Nephron (organoid): ENCODE measurements around the gene DHH.
"Not testable (repeated sequence)": the region's sequence is repeated elsewhere in the genome, so short reads cannot be mapped to it uniquely, and the experiment has no call there.

Experiments
- H3K27ac Mint-ChIP-seq, 3 experiments: 2 replicates each; pipeline ENCODE4 v1.8.0; 2020; ENCODE audit warnings: mixed read lengths in 3 of 3, mild to moderate bottlenecking in 2 of 3, moderate library complexity in 1 of 3
- H3K27me3 Mint-ChIP-seq: 2 replicates; pipeline ENCODE4 v1.8.0; 2021; ENCODE audit warnings: low read depth, mild to moderate bottlenecking, moderate library complexity, mixed read lengths
- H3K36me3 Mint-ChIP-seq: 2 replicates; pipeline ENCODE4 v1.8.0; 2020; ENCODE audit warnings: low read depth, mixed read lengths
- H3K4me1 Mint-ChIP-seq: 2 replicates; pipeline ENCODE4 v1.8.0; 2020; ENCODE audit warnings: mixed read lengths
- H3K4me3 Mint-ChIP-seq, 3 experiments: 2 replicates each; pipeline ENCODE4 v1.8.0; 2020; ENCODE audit warnings: mild to moderate bottlenecking in 3 of 3, mixed read lengths in 3 of 3, moderate library complexity in 2 of 3
- H3K9me3 Mint-ChIP-seq: 2 replicates; pipeline ENCODE4 v1.8.0; 2020; ENCODE audit warnings: mixed read lengths
- CTCF ChIP-seq, 3 experiments: fragments of 200-600 bp; sonication (generic); IDR thresholded peaks; one replicate each; pipeline ENCODE4 v1.5.0; 2021; ENCODE audit warnings: antibody characterized with exemption in 3 of 3; ENCODE audit not compliant: unreplicated experiment in 3 of 3

Gene DHH

GRCh38 chr12:49129332-49130150 lies 34.9 kb upstream of the DHH start:
- peaks cover 55% of the 10 kb centered on the region for H3K4me1 Mint-ChIP-seq
- TF ChIP-seq CTCF (IDR thresholded peaks at IDR 0.05; ENCODE audit: unreplicated experiment in 3 of 3): no peak
- H3K9me3 Mint-ChIP-seq: no peaks in the 10 kb centered on the region
- no peaks in the 10 kb centered on the region for H3K27me3 Mint-ChIP-seq
- H3K27ac Mint-ChIP-seq: peak overlapping the region; percentile 100
- H3K4me3 Mint-ChIP-seq: peak overlapping the region; percentile 96 to 100 (median 98)
- peaks cover 43% of the 10 kb centered on the region for H3K36me3 Mint-ChIP-seq

GRCh38 chr12:49127971-49128370 lies 33.4 kb upstream of the DHH start:
- H3K9me3 Mint-ChIP-seq, H3K27me3 Mint-ChIP-seq: not testable (repeated sequence)
- H3K4me1 Mint-ChIP-seq: peaks cover 44% of the 10 kb centered on the region
- peak overlapping the region in 2 of 3 experiments; percentile 48 to 52 for H3K4me3 Mint-ChIP-seq
- H3K27ac Mint-ChIP-seq: peak overlapping the region in 1 of 3 experiments; percentile 35
- peaks cover 43% of the 10 kb centered on the region for H3K36me3 Mint-ChIP-seq

GRCh38 chr12:49126852-49127763 lies 32.5 kb upstream of the DHH start:
- Mint-ChIP-seq H3K27ac (peak overlapping the region; percentile 3 to 33 (median 18)), H3K4me1 (peaks cover 36% of the 10 kb centered on the region), H3K9me3 (no peaks in the 10 kb centered on the region), H3K4me3 (peak overlapping the region in 2 of 3 experiments; percentile 48 to 52), H3K36me3 (peaks cover 43% of the 10 kb centered on the region), H3K27me3 (no peaks in the 10 kb centered on the region)
- no peak for TF ChIP-seq CTCF (IDR thresholded peaks at IDR 0.05; ENCODE audit: unreplicated experiment in 3 of 3)

GRCh38 chr12:49121047-49121696 lies 26.6 kb upstream of the DHH start:
- TF ChIP-seq CTCF (IDR thresholded peaks at IDR 0.05; ENCODE audit: unreplicated experiment in 3 of 3): peak; percentile 58 to 63 (median 60)
- H3K4me1 Mint-ChIP-seq: no peaks in the 10 kb centered on the region
- peaks cover 5% of the 10 kb centered on the region for H3K36me3 Mint-ChIP-seq
- no peak overlapping the region for H3K4me3 Mint-ChIP-seq
- no peaks in the 10 kb centered on the region for H3K27me3 Mint-ChIP-seq
- H3K27ac Mint-ChIP-seq: no peak overlapping the region
- H3K9me3 Mint-ChIP-seq: no peaks in the 10 kb centered on the region

- H3K27me3 Mint-ChIP-seq: no peaks in the 10 kb centered on the region
- TF ChIP-seq CTCF (IDR thresholded peaks at IDR 0.05; ENCODE audit: unreplicated experiment in 3 of 3): no peak
- H3K9me3 Mint-ChIP-seq: no peaks in the 10 kb centered on the region
- H3K4me3 Mint-ChIP-seq: peak overlapping the region; percentile 88 to 98 (median 97)
- H3K4me1 Mint-ChIP-seq: peaks cover 32% of the 10 kb centered on the region
- H3K27ac Mint-ChIP-seq: peak overlapping the region; percentile 87 to 96 (median 95)
- H3K36me3 Mint-ChIP-seq: peaks cover 5% of the 10 kb centered on the region
These were observed 16.6 kb upstream of the DHH start for GRCh38 chr12:49111206-49111605.
